GM12878 (cell line): ENCODE results near the gene TIMM22. TPM values are rescaled to one million over a fixed set of nuclear protein-coding genes. Genes with fewer than 3 reads are reported as not detected.

Source experiments
- IRF3 ChIP-seq: fragments of 450-650 bp; IDR thresholded peaks from 2 replicates; pipeline ENCODE4 v1.6.1; 2014; ENCODE audit warnings: mild to moderate bottlenecking
- polyA plus RNA-seq, 11 experiments: library from polyadenylated mRNA; depleted of rRNA in 4 of 11; unstranded in 6 of 11; stranded (reverse) in 5 of 11; fragments of >200 nt; fragmentation: Nextera tagmentation in 4 of 11; fragmentation: Illumina TruSeq in 1 of 11; extraction: Ambion mirVana in 4 of 11; extraction: Trizol in 1 of 11; gene quantifications; 1 replicate in 1 of 11; 2 replicates in 10 of 11; pipeline versions ENCODE4 v1.2.1 to v1.2.3, GENCODE V29; 2011 to 2016; ENCODE audit warnings: inconsistent platforms in 2 of 11, missing spikeins in 2 of 11, low read depth in 1 of 11
- total RNA-seq, 4 experiments: library from RNA; depleted of rRNA in 3 of 4; stranded (reverse); fragments of >200 nt in 3 of 4; fragmentation: Illumina TruSeq in 1 of 4; extraction: Trizol in 1 of 4; gene quantifications; 2 replicates each; pipeline versions ENCODE4 v1.2.1 to v1.2.3, GENCODE V29; 2013 to 2021
- TF ChIP-seq, protein P1 (sequence below): fragments of 450-650 bp; IDR thresholded peaks from 2 replicates; pipeline ENCODE4 v1.6.1; 2017; ENCODE audit warnings: mild to moderate bottlenecking, moderate library complexity
- TF ChIP-seq, protein P2 (sequence below): IDR thresholded peaks from 2 replicates; pipeline ENCODE4 v1.6.1; 2012; ENCODE audit warnings: low read length, inconsistent platforms

TIMM22 gene
- total and polyA plus RNA-seq, 10 of the 15 experiments (the other 5 are each of a cell fraction or from before 2014, with no cell fraction given): 4.4 to 25.0 (median 10.6) TPM

- TF ChIP-seq, protein P1, sequence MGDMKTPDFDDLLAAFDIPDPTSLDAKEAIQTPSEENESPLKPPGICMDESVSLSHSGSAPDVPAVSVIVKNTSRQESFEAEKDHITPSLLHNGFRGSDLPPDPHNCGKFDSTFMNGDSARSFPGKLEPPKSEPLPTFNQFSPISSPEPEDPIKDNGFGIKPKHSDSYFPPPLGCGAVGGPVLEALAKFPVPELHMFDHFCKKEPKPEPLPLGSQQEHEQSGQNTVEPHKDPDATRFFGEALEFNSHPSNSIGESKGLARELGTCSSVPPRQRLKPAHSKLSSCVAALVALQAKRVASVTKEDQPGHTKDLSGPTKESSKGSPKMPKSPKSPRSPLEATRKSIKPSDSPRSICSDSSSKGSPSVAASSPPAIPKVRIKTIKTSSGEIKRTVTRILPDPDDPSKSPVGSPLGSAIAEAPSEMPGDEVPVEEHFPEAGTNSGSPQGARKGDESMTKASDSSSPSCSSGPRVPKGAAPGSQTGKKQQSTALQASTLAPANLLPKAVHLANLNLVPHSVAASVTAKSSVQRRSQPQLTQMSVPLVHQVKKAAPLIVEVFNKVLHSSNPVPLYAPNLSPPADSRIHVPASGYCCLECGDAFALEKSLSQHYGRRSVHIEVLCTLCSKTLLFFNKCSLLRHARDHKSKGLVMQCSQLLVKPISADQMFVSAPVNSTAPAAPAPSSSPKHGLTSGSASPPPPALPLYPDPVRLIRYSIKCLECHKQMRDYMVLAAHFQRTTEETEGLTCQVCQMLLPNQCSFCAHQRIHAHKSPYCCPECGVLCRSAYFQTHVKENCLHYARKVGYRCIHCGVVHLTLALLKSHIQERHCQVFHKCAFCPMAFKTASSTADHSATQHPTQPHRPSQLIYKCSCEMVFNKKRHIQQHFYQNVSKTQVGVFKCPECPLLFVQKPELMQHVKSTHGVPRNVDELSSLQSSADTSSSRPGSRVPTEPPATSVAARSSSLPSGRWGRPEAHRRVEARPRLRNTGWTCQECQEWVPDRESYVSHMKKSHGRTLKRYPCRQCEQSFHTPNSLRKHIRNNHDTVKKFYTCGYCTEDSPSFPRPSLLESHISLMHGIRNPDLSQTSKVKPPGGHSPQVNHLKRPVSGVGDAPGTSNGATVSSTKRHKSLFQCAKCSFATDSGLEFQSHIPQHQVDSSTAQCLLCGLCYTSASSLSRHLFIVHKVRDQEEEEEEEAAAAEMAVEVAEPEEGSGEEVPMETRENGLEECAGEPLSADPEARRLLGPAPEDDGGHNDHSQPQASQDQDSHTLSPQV: no peak
- TF ChIP-seq, protein P2, sequence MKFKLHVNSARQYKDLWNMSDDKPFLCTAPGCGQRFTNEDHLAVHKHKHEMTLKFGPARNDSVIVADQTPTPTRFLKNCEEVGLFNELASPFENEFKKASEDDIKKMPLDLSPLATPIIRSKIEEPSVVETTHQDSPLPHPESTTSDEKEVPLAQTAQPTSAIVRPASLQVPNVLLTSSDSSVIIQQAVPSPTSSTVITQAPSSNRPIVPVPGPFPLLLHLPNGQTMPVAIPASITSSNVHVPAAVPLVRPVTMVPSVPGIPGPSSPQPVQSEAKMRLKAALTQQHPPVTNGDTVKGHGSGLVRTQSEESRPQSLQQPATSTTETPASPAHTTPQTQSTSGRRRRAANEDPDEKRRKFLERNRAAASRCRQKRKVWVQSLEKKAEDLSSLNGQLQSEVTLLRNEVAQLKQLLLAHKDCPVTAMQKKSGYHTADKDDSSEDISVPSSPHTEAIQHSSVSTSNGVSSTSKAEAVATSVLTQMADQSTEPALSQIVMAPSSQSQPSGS: no peak
- TF ChIP-seq IRF3: no peak
- TF ChIP-seq, all 136 proteins: peak for 0
These were observed 29.8 kb upstream of the TIMM22 start (continued) for GRCh38 chr17:967122-967521.
